Effector CD4-positive, alpha-beta T cell (primary cell): Measurements from ENCODE around the gene TMEM38B.

Source experiments
- DNase-seq: peaks from one replicate; pipeline ENCODE4 v3.0.0-alpha.2; 2020
- total RNA-seq: gene quantifications from one replicate; lab custom pipeline; 2026; lab: John Stamatoyannopoulos, UW

Gene TMEM38B, protein sequence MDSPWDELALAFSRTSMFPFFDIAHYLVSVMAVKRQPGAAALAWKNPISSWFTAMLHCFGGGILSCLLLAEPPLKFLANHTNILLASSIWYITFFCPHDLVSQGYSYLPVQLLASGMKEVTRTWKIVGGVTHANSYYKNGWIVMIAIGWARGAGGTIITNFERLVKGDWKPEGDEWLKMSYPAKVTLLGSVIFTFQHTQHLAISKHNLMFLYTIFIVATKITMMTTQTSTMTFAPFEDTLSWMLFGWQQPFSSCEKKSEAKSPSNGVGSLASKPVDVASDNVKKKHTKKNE
- total RNA-seq, result 5.6 reads per million, percentile 22 among the genes with 10 or more reads in this experiment

GRCh38 chr9:105694190-105694847, at the start of gene TMEM38B:
Gene TMEM38B (plus strand): TSS chr9:105694541. CDS start chr9:105694661, 120 bp downstream.
- DNase-seq, result peak; percentile 64

- no peak for DNase-seq
Measured at GRCh38 chr9:105646879-105647594, 47.3 kb upstream of the TMEM38B start.

DNA sequence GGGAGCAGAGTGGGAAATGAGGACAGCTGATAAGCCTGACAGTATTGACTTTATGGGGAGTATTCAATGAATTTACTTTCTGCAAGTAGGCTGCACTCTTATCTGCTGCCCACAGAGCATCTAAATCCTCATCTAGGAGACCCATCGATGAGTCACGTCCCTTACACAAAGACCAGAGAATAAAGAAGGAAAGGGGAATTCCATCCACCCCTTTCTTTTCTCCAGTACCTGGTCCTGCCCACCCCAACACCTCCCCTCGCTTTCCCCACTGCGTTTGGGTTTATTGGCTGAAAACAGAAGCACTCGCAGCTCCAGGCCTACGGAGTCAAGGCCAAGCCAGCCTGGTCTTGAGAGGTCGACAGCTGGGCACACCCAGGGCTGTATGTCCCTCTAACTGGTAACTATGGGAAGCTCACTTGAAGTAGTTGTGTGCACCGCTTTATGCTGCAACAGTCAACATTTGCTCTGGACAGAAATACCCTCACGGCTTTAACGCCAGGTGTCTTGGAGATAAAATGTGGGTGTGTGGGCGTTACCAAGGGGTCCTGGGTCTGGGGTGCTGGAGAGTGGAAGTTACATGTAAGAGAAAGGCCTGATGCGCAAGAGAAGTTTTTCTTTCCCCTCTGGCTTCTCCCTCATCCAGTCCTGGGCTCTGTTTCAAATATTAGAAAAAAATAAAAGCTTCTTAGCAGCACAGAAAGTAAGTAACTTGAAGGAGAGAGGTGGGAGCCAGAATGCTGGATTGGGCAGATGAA, 46.6 kb upstream of the TMEM38B start:
- no peak for DNase-seq

- no peak for DNase-seq
Measured at GRCh38 chr9:105651806-105652205, 42.5 kb upstream of the TMEM38B start.

GRCh38 chr9:105656131-105656921, 38.0 kb upstream of the TMEM38B start:
- DNase-seq, result no peak

GRCh38 chr9:105658351-105658750, 36.0 kb upstream of the TMEM38B start:
- DNase-seq, result no peak

GRCh38 chr9:105661011-105661410, 33.3 kb upstream of the TMEM38B start:
- DNase-seq, result no peak

DNA sequence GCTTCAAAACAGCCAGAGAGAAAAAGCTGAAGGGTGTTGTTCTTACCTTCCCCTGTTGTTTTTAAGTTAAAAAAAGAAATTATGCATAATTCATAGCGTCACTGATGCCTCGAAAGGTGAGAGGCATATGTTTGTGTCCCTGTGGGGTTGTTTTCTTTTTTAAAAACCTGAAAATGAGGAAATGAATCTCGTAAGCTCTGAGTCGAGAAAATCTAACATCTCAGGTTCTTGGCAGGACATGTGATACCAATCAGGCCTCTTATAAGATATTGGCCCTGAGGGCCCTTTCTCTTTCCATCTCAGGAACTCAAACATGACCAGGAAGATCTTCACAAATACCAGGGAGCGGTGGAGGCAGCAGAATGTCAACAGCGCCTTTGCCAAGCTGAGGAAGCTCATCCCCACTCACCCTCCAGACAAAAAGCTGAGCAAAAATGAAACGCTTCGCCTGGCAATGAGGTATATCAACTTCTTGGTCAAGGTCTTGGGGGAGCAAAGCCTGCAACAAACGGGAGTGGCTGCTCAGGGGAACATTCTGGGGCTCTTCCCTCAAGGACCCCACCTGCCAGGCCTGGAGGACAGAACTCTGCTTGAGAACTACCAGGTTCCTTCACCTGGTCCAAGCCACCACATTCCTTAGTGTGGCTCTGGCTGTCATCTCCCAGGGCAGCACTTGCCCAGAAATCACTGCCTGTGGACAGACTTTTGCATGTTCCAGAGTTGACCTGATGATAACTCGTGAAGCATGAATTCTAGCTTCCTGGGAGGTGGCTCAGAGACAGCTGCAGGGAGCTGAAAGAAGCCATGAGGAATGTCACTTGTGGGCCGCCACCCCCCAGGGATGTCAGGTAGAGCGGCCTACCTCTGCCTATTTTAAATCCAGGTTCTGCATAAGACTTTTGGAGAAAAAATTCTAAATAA, 31.9 kb upstream of the TMEM38B start, which contains the start of gene TAL2:
TAL2 (plus strand) TSS at position 274 of the 921 bp plus-strand sequence; CDS start at position 314, 40 bp downstream.
- DNase-seq, result no peak

GRCh38 chr9:105663914-105664313, 30.4 kb upstream of the TMEM38B start:
- DNase-seq, result no peak

DNA sequence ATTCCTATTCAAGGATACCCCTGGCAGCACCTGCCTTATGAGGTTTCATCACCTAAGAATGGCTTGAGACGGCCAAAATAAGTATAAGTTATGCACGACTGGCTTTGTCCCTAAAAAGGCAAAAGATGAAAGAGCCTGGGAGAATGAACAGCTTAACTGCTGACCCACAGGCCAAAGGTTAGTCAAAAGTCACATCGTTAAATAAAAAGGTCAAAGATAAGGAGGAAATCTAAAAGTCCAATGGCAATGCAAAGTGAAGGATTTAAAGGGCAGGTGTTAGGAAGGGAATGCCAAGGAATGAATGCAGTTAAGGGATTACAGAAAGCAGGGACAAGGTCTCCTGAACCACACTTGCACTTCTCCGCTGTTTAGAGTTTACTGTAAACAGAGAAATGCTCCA, 26.5 kb upstream of the TMEM38B start:
- no peak for DNase-seq

- DNase-seq, result no peak
Measured at GRCh38 chr9:105670315-105670714, 24.0 kb upstream of the TMEM38B start.

GRCh38 chr9:105670775-105671174, 23.6 kb upstream of the TMEM38B start:
- no peak for DNase-seq

DNA sequence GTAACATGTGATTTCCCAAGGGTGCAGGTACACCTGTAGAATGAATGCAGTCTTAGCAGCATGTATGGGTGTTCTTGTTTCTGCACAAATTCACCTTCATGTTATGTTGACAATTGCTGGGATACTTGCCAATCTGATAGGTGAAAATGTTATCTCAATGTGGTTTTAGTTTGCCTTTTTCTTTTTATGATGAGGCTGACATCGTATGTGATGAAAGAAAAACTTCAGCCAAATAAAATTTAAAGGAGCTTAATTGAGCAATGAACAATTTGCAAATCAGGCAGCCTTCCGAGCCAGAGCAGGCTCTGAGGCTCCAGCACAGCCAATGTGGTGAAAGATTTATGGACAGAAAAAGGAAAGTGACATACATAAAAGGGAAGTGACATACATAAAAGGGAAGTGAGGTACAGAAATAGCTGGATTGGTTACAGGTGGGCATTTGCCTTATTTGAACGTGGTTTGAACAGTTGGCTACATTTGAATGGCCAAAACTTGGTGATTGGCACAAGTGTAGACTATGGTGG, 21.6 kb upstream of the TMEM38B start:
- DNase-seq, result no peak

- no peak for DNase-seq
Measured at GRCh38 chr9:105673850-105674387, 20.4 kb upstream of the TMEM38B start.

- no peak for DNase-seq
Measured at GRCh38 chr9:105676351-105676923, 17.9 kb upstream of the TMEM38B start.

- DNase-seq, result no peak
Measured at GRCh38 chr9:105678163-105678562, 16.2 kb upstream of the TMEM38B start.

GRCh38 chr9:105678781-105679180, 15.6 kb upstream of the TMEM38B start:
- no peak for DNase-seq

DNA sequence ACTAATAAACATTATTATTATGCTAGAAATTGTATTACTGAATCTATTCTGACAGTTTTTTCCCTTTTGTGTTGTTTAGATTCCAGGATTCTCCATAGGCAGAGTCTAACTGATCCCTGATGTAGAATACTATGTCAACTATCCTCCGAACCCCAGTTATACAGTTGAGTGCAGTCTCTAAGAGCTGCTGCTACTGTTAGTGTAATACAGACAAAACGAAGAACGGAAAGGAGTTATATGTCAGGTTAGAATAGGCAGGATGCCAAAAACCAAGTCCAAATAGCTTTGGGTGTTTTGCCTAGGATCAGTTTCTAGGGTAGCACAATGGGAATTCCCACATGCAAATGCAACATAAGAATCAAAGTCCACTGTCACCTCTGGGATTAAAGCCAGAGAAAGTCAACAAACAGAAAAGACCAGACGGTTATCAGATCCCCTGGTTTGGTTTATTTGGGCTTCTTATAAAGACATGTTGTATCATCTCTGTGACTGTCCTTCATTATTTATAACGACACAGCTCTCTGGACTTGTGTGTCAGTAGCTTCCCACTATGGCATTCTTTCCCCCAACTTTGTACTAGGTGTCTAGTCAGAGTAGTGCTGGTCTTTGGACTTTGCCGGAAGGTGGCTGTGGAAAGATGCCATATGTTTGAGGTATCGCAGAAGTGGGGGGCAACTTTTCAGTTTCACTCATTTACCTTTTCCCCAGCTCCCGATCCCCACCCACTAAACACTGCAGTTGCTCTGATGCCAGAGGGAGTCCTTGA, 14.9 kb upstream of the TMEM38B start:
- DNase-seq, result no peak

GRCh38 chr9:105681313-105681712, 13.0 kb upstream of the TMEM38B start:
- DNase-seq, result no peak
